ENCODE results near the gene ZNF599. TPM values are rescaled to one million over a fixed set of nuclear protein-coding genes. Genes with fewer than 3 reads are reported as not detected.
"Not testable (repeated sequence)": the region's sequence is repeated elsewhere in the genome, so short reads cannot be mapped to it uniquely, and the experiment has no call there.

The ZNF599 gene
- total RNA-seq = 3.6 TPM
- long read RNA-seq, partial matches to known transcripts = 0 of 2 reads
- long read RNA-seq, other reads (novel, unspliced or antisense) = 0 of 2 reads

GRCh38 chr19:34772697-34773554 is at the start of gene ZNF599:
TSS of gene ZNF599 (minus strand) at chr19:34773215. CDS start at chr19:34772841, 374 bp downstream.
- peak; percentile 100 for ATAC-seq (ENCODE audit: poor library complexity)
- DNase-seq = peak; percentile 94
- intact Hi-C loops (cut with DNase I) = no loop called here

DNA sequence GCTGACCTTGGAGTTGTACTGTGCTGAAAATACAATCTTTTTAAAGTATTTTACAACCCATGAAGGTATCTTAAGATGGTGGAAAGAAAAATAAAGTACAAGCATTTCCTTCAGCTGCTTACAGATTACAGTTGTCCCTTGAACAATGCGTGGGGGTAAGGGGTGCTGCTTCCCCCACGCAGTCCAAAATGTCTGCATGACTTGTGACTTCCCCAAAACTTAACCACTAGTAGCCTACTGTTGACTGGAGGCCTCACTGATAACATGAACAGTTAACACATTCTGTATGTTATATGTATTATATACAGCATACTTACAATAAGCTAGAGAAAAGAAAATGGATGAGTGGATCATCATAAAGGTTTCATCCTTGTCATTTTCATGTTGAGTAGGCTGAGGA is 45.3 kb upstream of the ZNF599 start:
- ATAC-seq (ENCODE audit: poor library complexity) = no peak
- intact Hi-C loops (cut with DNase I) = no loop called here
- DNase-seq = no peak

DNA sequence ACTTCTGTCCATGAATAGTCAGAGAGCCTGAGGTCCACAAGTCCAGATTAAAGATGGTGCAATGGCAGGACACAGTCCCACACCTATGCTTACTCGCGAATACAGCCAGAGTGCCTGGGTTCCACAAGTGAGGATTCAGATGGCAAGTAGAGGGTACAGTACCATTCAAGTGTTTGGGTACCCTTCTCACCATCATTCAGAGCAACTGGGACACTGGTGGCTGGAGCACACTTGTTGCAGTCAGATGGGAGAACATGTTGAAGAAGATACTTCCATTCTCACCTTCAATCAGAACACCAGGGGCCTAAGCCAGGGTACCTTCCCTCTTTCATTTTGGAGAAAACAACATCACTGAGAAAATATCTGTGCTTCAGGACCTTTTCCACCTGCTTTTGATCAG is 43.7 kb upstream of the ZNF599 start:
- DNase-seq (no peak), ATAC-seq (ENCODE audit: poor library complexity) (no peak)
- intact Hi-C loops (cut with DNase I) = no loop called here

DNA sequence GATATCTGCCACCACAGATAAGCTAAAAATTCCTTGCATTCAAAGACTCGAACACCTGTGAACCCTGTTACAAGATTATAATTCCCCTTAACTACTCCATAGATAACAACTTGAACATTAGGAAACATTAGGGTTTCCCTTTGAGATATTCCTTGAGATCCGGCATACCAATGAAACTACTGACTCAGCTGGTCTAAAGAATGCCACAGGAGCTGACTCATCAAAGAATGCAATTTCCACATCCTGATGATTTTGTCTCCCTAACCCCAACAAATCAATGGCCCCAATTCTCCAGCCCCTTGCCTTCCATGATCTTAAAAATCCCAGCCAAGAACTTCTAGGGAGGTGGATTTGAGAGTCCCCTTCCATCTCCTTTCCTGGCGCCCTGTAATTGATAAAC is 35.6 kb upstream of the ZNF599 start:
- no peak for ATAC-seq (ENCODE audit: poor library complexity)
- intact Hi-C loops (cut with DNase I) = no loop called here

GRCh38 chr19:34806976-34807860 is 34.2 kb upstream of the ZNF599 start:
- intact Hi-C loops (cut with DNase I) = no loop called here
- DNase-seq = no peak
- ATAC-seq (ENCODE audit: poor library complexity) = no peak

More for the DNA sequence above, 35.6 kb upstream of the ZNF599 start:
- no peak for DNase-seq

- no peak for DNase-seq
- ATAC-seq (ENCODE audit: poor library complexity) = no peak
- intact Hi-C loops (cut with DNase I) = no loop called here
Measured at GRCh38 chr19:34804115-34804514, 31.1 kb upstream of the ZNF599 start.

DNA sequence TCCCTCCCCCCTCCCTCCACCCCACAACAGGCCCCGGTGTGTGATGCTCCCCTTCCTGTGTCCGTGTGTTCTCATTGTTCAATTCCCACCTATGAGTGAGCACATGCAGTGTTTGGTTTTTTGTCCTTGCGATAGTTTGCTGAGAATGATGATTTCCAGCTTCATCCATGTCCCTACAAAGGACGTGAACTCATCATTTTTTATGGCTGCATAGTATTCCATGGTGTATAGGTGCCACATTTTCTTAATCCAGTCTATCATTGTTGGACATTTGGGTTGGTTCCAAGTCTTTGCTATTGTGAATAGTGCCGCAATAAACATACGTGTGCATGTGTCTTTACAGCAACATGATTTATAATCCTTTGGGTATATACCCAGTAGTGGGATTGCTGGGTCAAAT is 23.9 kb upstream of the ZNF599 start:
- ATAC-seq (ENCODE audit: poor library complexity); DNase-seq; intact Hi-C loops (cut with DNase I): not testable (repeated sequence)

- ATAC-seq (ENCODE audit: poor library complexity) (no peak), DNase-seq (no peak)
Measured at GRCh38 chr19:34794066-34794960, 21.3 kb upstream of the ZNF599 start.

GRCh38 chr19:34793565-34793964 is 20.6 kb upstream of the ZNF599 start:
- intact Hi-C loops (cut with DNase I) = no loop called here
- ATAC-seq (ENCODE audit: poor library complexity) (no peak), DNase-seq (no peak)

More at GRCh38 chr19:34794066-34794960, 21.3 kb upstream of the ZNF599 start:
- intact Hi-C loops (cut with DNase I) = no loop called here

GRCh38 chr19:34788074-34788473 is 15.1 kb upstream of the ZNF599 start:
- no peak for DNase-seq
- intact Hi-C loops (cut with DNase I) = no loop called here
- no peak for ATAC-seq (ENCODE audit: poor library complexity)

DNA sequence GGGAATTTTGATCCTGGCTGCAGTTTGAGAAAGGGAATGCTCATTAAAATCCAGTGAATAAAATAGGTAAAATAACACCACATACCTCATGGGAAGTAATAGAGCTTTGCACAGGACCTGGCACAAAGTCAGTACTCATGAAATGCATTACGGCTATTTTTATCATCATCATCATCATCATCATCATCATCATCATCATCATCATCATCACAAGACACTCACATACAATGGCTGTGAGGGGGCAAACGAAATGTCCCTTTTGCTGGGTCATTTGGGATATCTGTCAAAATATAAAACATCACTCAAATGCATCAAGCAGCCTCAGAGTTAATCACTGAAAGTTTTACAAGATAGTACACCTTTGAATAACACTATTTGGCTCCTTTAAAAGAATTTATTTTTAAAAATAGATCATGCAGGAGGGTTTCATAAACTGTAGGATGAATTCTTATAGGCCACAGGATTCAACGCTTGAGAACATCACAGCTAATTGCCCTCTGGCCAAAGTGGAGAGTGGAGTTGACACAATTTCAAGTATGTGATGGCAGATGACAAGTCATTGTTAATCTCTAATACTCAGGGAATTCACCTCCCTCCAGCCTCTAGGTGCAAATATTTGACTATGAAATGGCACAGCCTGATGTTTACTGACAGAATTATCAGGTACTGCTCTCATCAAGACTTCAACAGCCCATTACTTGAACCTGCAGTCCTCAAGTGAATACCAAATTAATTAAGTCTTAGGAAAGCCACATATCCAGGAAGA is 14.2 kb upstream of the ZNF599 start:
- intact Hi-C loops (cut with DNase I) = no loop called here
- ATAC-seq (ENCODE audit: poor library complexity) (peak; percentile 88), DNase-seq (no peak)

- no peak for DNase-seq
- no peak for ATAC-seq (ENCODE audit: poor library complexity)
- intact Hi-C loops (cut with DNase I) = no loop called here
Measured at GRCh38 chr19:34786236-34786635, 13.2 kb upstream of the ZNF599 start.

DNA sequence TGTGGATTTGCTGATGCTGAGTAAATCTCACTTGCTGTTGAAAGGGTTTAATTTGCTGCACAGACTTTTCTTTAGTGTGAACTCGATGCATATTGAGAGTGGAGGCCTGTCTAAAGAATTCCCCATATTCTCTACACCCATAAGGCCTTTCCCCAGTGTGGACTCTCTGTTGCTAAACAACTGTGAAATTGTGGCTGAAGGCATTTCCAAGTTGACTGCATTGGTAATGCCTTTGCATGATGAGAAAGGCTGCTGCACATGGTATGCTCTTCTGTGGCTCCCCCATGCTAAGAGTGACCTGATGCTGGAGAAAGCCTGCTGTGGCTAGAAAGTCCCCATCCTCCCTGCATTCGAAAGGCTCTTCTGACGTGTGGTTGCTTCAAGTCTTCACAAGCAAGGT is 6.6 kb upstream of the ZNF599 start:
- intact Hi-C loops (cut with DNase I) = no loop called here
- DNase-seq = no peak
- no peak for ATAC-seq (ENCODE audit: poor library complexity)

DNA sequence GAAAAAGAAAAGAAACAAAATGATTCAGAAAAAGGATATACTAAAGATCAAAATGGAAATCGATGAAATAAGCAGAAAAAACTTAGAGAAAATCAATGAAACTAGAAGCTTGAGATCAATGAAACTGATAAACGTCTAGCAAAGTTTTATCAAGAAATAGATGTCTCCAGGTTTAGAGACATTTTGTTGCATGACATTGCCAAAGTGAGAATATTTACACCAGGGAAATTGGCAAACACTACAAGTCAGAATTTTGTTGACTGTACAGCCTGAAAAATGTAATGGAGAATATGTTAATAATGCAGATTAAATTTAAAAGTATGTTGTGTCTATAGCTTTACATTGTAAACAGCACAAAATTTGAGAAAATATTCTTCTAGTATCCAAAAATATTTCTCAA is 5.3 kb upstream of the ZNF599 start:
- ATAC-seq (ENCODE audit: poor library complexity) (no peak), DNase-seq (no peak)
- intact Hi-C loops (cut with DNase I) = no loop called here

GRCh38 chr19:34774857-34775256 is 1.8 kb upstream of the ZNF599 start:
- no peak for ATAC-seq (ENCODE audit: poor library complexity)
- intact Hi-C loops (cut with DNase I) = no loop called here

DNA sequence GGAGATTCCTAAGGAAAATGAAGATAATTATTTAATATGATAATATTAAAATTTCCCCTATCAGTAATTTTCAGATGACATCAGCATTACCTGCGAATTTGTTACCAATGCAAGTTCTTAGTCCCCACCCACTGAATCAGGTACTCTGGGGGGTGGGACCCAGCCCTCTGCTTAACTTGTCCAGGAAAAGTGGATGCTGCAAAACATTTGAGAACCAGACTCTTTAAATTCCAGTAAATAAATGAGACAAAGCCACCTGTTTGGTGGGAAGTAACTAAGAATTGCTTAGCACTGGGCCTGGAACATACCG is 495 bp upstream of the ZNF599 start:
- ATAC-seq (ENCODE audit: poor library complexity) = no peak
- DNase-seq = no peak
- intact Hi-C loops (cut with DNase I) = no loop called here

More at GRCh38 chr19:34774857-34775256, 1.8 kb upstream of the ZNF599 start:
- no peak for DNase-seq

GRCh38 chr19:34767951-34768350 is 5.1 kb downstream of the ZNF599 start:
- DNase-seq = no peak
- intact Hi-C loops (cut with DNase I) = no loop called here

GRCh38 chr19:34766386-34766785 is 6.6 kb downstream of the ZNF599 start:
- no peak for ATAC-seq (ENCODE audit: poor library complexity)
- intact Hi-C loops (cut with DNase I) = no loop called here
- no peak for DNase-seq

More at GRCh38 chr19:34767951-34768350, 5.1 kb downstream of the ZNF599 start:
- ATAC-seq (ENCODE audit: poor library complexity) = no peak

Measured in Right ventricle myocardium superior (tissue), 1 donor.